Fibroblast of gingiva (primary cell): Measurements from ENCODE around the gene C1S.
"Not testable (repeated sequence)": the region's sequence is repeated elsewhere in the genome, so short reads cannot be mapped to it uniquely, and the experiment has no call there.

Source experiments
- DNase-seq: peaks from one replicate; pipeline ENCODE4 v3.0.0-alpha.2; 2011; ENCODE audit warnings: low read depth

Gene C1S

GRCh38 chr12:7060353-7060954, at the start of gene C1S:
Gene C1S (plus strand): TSS chr12:7060718. CDS start chr12:7061913, 1,195 bp downstream.
- peak; percentile 99 for DNase-seq

- not testable (repeated sequence) for DNase-seq
Measured at GRCh38 chr12:7011398-7011797, 49.1 kb upstream of the C1S start.

- DNase-seq: no peak
Measured at GRCh38 chr12:7012024-7012607, 48.4 kb upstream of the C1S start.

GRCh38 chr12:7013101-7013500, 47.4 kb upstream of the C1S start:
- no peak for DNase-seq

- DNase-seq: peak; percentile 47
Measured at GRCh38 chr12:7015555-7016370, 44.8 kb upstream of the C1S start.

- DNase-seq: no peak
Measured at GRCh38 chr12:7016958-7017571, 43.5 kb upstream of the C1S start.

- peak; percentile 39 for DNase-seq
Measured at GRCh38 chr12:7017870-7018349, 42.6 kb upstream of the C1S start.

GRCh38 chr12:7018350-7019042, 42.0 kb upstream of the C1S start, which contains the start of gene LPCAT3:
Gene LPCAT3 (minus strand): TSS chr12:7018476. CDS start chr12:7018424, 52 bp downstream.
- peak; percentile 93 for DNase-seq

GRCh38 chr12:7019043-7019569, 41.4 kb upstream of the C1S start:
- no peak for DNase-seq

GRCh38 chr12:7021956-7022355, 38.6 kb upstream of the C1S start:
- DNase-seq: no peak

- no peak for DNase-seq
Measured at GRCh38 chr12:7023114-7023513, 37.4 kb upstream of the C1S start.

- DNase-seq: no peak
Measured at GRCh38 chr12:7026854-7027253, 33.7 kb upstream of the C1S start.

GRCh38 chr12:7031306-7031705, 29.2 kb upstream of the C1S start:
- no peak for DNase-seq

- DNase-seq: no peak
Measured at GRCh38 chr12:7032990-7033389, 27.5 kb upstream of the C1S start.

GRCh38 chr12:7034464-7034863, 26.1 kb upstream of the C1S start:
- no peak for DNase-seq

GRCh38 chr12:7035463-7035862, 25.1 kb upstream of the C1S start:
- DNase-seq: no peak

GRCh38 chr12:7037411-7037810, 23.1 kb upstream of the C1S start:
- DNase-seq: not testable (repeated sequence)

GRCh38 chr12:7038591-7038990, 21.9 kb upstream of the C1S start:
- DNase-seq: no peak

GRCh38 chr12:7039403-7039802, 21.1 kb upstream of the C1S start:
- no peak for DNase-seq

GRCh38 chr12:7042842-7043241, 17.7 kb upstream of the C1S start:
- DNase-seq: peak; percentile 31

- no peak for DNase-seq
Measured at GRCh38 chr12:7045913-7046312, 14.6 kb upstream of the C1S start.
